HG02759 (cell line): ENCODE data around the gene ZBTB46.

Source experiments
- ATAC-seq: cut with Tn5 transposase; IDR thresholded peaks from one replicate; pipeline ENCODE4 v1.9.1; 2021; ENCODE audit warnings: mild to moderate bottlenecking, moderate library complexity; ENCODE audit not compliant: unreplicated experiment

Gene ZBTB46

DNA sequence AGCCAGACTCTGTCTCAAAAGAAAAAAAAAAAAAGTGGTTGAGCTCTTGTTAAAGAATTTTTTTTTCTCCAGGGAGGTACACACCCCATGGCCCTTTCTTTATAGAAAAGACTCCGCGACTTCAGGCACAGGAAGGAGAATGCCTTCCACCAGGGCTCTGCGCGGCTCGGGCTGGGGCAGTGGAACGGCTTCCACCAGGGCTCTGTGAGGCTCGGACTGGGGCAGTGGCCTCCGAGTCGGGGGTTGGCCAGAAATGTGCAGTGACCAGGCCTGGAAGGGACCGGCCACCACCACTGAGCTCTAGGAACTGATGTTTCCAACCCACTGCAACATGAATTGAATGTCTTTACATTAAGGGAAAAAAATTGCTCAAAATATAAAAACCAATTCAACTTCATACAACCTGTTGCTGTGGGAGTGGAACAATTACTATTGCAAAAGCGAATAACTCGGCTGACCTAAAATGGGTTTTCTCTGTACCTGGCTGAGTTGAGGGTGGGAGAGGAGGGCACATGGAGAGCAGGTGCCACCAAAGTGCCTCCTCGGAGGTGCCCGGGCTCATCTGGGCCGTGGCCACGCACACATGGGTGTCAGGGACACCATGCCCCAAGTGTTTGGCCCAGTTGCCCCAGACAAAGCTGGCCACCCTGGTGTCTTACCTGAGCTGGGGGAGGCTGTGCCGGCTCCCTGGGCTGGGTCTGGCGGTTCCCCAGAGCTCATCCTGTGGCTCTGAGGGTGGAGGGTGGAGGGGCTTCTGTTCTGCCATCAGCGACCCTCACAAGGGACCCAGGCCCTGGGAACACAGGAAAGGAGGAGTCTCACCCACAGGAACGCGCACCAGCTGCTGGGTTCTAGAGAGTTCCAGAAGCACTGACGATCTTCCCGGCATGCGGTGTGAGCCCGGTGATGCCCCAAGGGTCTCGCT lies 62.2 kb downstream of the ZBTB46 start:
- no peak for ATAC-seq

DNA sequence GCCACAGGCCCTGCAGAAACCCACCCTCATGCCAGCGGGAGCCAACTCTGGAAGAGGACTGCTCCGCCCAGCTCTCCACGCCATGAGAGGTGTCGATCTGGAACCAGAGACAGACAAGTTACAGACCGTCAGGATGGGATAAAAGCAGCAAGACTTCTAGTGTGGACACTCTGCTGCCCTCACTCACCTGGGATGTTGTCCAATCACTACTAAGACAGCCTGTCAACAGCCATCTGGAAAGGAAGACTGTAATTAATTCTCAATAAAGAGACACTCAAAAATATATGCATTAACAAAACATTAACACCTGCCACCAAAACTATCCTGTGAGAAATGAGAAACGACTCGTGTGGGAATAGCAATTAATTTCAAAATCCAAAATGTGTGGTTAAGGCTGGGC lies 63.2 kb downstream of the ZBTB46 start:
- ATAC-seq, result no peak

DNA sequence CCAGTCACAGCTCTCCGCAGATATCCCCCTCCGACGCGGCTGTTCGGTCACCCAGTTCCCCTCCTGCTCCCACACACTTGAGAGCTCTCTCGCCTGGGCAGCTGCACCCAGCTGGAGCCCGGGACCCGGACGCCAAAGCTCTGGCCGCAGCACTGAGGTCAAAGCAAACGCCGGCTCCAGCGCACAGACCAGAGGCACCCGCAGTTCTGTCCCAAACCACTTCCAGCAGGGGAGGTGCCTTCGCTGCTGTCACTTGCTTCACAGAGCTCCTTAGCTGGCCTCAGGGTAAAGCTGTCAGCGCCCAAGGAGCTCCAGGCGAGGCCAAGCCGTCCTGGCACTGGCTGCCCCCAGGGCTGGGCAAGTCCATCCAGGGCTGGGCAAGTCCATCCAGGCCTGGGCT lies 63.6 kb downstream of the ZBTB46 start:
- ATAC-seq, result no peak

DNA sequence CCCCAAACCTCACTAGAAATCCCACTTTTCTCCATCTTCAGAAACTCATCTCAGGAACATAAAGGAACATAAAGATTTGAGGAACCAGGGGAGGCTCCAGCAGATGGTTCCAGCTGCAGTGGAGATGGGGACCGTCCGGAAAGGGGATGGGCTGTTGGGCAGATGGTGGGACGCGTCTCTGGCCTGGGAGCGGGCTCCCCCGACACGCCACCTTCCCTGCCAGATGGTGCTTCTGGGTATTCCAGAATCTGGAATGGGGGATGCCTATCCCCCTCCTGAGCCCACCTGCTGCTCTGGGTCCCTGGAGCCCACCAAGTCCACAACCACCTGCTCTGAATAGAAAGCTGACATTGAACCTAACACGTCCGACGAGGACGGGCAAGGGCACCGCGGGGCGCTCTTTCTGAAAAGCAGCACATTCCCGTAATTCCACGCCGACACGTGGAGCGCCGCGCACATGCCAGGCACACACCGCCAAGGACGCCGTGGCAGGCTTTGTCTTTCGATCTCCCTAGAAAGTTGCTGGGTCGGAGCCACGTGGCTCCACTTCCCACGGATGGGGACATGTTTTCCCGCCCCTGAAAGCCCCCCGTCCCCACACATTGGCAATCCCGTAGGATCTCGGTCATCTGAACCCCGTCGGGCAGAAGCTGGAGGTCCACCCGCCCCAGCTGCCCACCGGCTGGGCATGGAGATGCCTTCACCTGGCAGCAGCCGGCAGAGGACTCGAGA lies 64.2 kb downstream of the ZBTB46 start:
- no peak for ATAC-seq

DNA sequence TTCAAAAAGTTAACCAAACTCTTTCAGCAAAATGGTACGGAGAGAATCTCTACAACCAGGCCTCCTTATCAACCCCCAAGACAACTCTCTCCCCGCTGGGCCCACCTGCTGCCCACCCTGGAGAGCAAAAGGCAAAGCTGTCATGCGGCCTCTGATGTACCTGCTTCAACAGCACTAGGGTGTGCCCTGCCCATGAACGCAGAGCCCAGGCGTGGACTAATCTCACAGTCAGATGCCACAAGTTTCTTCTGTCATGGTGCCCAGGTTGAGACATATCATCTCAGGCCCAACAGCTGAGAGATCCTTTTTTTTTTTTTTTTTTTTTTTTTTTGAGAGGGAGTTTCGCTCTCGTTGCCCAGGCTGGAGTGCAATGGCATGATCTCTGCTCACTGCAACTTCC lies 65.2 kb downstream of the ZBTB46 start:
- ATAC-seq, result no peak

DNA sequence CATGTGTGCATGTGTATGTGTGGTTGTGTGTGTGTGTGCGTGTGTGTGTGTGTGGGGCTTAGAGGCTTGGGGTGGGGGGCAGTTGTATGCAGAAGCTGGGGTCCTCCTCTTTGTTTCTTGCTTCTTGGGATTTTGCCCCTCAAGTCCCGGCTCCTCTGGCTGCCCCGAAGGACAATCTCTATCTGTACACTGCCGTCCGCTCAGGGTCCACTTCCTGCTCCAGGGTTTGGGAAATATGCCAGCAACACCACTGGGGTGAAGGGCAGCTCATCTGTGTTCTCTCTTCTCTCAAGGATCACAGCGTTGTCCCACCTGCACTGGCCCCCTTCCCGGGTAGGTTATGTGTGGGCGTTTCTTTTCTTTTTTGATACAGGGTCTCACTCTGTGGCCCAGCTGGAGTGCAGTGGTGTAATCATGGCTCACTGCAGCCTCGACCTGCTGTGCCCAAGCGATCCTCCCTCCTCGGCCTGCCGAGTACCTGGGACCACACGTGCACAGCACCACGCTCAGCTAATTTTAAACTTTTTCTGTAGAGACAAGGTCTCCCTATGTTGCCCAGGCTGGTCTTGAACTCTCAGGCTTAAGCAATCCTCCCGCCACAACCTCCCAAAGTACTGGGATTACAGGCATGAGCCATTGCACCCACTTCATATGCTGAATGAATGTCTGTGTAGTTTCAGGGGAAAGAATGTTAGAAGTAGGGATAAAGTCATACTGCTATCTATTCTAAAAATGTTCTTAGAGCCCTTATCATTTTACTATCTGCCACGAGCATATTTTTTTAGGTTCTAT lies 65.8 kb downstream of the ZBTB46 start:
- no peak for ATAC-seq

DNA sequence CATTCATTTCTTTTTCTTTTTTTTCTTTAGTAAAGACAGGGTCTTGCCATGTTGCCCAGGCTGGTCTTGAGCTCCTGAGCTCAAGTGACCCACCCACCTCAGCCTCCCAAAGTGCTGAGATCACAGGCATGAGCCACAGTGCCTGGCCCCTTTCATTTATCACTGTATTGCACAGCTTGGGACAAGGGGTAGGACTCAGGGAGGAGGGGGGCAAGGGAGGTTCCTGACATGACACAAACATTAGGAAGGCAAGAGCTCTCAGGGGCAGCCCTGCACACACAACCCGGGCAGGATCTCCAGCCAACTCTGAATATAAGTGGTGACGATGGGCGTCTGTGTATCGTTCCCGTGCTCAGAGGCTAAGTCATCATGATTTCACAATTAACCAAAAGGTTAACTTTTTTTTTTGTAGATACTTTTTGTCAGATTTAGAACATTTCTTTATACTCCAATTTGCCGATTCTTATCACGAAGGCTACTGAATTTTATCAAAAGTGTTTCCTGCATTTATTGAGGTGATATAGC lies 71.6 kb downstream of the ZBTB46 start:
- no peak for ATAC-seq

DNA sequence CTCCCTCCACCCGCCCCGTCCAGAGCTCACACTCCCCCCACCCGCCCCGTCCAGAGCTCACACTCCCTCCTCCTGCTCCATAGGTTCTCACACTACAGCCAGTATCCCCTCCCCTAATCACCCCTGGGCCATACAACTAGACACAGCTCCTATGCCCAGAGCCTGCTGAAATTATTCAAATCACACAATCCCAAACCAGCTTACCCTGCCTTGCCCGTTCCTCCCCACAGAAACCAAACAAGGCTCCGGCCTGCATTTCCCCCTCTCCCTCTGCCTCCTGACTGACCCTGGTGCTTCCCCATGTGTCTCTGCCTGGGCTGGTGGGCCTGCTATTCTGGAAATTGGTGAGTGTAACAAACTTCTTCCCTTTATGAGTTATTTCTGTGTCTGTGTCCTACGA lies 72.9 kb downstream of the ZBTB46 start:
- ATAC-seq, result no peak

DNA sequence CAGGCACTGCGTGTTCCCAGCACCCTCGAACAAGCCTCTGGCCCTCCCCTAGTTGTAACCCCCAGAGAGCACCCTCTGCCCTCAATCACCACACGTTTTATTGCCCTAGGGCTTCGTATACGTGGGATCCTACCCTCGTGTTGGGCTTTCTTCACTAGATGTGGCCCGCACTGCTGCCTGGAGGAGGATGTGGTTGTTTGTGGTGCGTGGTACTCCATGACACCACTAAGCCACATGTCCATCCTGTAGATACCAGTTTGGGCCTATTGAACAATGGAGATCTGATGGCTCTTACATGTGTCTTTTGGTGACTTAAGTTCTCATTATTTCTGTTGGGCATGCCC lies 74.4 kb downstream of the ZBTB46 start:
- no peak for ATAC-seq

DNA sequence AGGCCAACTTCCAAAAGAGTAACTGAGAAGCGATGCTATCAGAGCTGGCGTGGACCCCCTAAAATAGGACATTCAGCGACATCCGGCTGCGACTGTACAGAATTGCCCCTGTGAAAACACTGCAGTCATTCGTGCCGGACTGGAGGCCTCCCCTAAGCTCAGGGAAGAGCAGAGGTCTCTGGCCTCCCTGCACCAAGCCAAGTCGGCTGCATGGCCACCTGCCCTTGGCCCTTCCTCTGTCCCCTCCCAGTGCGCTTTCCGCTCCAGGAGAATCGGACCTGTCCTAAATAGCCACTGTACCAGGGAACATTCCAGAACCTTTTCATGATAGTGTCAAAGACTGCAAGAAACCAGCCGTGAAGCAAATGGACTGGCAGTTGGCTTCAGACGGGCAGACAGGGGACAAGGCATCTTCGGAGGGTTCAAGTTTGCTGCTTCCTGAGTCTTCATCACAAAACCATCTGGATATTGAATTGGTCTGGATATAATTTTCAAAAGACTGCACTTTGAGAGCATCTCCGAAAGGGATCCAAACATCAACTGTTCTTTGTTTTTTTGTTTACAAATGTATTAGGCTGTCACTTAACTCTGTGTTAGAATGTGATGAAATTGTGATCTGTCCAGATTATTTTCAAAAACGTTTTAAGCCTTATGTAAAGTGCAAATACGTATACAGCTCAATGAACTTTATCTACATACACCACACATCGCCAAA lies 75.0 kb downstream of the ZBTB46 start:
- no peak for ATAC-seq

DNA sequence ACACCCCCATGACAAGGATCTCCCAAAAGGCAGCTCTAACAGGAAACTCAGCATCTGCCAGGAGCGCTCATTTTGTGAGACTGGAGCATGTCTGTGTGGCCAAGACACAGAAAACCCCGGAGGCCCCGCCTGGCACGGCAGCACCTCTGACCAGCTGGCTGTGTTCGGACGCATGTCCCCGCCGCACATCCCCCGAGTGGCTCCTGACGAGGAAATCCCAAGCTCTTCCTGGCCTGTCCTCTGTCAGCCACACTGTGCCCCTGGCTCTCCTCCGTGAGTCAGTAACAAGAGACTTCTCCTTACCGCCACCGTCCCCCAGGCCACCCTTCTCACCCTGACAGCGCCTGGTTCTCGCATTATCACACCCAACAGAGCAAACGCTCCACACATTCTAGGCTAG lies 77.1 kb downstream of the ZBTB46 start:
- ATAC-seq, result no peak

DNA sequence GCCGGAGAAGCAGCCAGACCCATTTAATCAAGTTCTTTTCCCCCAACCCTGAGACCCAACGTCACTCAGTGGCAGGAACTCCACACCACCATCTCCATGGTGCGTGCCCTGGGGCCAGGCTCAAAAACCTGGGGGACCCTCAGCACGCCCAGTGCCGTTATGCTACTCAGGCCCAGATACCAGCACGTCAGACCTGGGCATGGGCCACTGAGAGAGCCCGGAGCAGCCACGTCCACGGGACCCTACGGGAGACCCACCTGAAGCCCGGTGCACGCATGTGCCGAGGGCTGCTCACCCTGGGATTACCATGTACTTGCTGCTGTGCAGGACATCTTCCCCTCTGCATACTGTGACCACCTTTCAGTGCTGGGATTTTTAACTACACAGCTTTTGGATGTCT lies 77.7 kb downstream of the ZBTB46 start:
- no peak for ATAC-seq

DNA sequence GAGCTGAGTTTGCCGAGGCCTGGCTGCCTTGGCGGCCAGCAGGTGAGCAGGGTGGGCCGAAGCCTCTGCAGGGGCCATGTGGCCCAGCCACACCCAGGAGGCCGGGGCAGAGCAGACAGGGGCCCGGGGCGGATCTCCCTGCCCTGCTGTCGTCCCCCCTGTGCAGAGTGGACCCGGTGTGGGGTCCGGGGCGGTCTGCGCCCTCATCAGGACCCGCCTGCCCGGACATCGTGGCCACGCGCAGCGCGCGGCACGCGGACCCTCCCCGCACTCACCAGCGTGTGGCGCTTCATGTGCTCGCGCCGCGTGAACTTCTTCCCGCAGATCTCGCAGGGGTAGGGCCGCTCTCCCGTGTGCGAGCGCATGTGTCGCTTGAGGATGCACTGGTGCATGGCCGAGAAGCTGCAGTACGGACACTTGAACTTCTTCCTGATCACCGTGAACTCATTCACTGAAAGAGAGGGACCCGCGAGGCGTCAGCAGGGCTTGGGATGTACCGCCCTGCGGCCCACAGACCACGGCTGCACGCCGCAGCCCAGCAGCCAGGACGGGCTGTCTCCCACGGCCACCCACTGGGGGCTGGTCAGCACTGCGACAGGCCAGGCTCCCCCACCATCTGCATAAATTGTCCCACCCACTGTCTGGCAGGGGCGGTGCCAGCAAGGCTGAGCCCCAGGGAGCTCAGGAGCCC lies 78.5 kb downstream of the ZBTB46 start:
- no peak for ATAC-seq

DNA sequence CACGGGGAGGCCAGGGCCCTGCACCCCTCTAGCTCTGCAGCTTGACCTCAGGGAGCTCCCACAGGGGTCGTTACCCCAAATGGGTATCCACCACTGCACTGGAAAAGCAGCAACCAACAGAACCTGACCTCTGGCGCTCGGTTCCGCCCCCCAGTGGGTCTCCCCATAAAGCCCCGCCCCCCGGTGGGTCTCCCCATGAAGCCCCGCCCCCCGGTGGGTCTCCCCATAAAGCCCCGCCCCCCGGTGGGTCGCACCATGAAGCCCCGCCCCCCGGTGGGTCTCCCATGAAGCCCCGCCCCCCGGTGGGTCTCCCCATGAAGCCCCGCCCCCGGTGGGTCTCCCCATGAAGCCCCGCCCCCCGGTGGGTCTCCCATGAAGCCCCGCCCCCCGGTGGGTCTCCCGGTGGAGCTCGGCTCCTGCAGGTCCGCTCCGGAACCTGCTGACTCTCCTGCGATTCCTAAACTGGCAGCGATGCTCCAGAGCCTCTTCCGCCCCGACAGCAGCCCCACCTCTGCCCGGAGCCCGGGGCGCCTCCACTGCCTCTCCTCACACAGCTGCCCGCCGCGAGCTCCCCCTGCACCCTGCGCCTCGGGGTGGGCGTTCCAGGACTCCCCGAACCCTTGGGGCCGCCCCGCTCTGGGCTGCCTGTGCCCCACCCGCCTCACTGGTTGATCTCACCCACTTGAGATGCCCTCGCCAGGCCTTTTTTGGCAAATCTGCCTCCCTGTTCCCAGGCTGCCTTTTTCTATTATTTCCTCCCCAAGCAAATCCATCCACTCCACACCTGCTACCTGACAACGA lies 79.4 kb downstream of the ZBTB46 start:
- no peak for ATAC-seq

DNA sequence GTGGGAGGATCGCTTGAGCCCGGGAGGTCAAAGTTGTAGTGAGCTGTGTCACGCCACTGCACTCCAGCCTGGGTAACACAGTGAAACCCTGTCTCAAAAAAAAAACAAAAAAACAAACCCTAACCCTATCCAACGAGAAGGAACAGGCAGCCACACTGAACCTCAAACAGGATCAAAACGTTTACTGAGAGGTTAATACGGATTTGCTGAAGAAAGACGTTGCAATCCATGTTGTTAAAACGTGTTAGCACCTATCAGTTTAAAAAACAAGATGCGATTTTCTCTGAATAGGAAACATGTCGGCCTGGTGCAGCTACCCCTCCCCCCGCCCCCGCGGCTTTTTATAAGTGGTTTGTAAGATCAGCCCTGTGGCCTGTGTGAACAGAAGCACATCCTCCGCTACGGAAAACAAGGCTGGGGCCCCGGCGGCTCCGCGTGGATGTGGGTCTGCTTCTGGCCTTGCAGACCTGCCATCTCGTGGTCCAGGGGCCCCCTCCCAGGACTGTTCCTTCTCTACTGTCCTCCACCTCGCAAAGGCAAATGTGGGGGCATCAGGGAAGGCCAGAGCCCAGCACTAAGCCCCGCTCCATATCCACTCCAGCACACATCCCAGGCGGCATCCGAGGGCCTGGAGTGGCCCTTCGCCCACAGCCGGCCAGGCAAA lies 80.1 kb downstream of the ZBTB46 start:
- ATAC-seq, result no peak

DNA sequence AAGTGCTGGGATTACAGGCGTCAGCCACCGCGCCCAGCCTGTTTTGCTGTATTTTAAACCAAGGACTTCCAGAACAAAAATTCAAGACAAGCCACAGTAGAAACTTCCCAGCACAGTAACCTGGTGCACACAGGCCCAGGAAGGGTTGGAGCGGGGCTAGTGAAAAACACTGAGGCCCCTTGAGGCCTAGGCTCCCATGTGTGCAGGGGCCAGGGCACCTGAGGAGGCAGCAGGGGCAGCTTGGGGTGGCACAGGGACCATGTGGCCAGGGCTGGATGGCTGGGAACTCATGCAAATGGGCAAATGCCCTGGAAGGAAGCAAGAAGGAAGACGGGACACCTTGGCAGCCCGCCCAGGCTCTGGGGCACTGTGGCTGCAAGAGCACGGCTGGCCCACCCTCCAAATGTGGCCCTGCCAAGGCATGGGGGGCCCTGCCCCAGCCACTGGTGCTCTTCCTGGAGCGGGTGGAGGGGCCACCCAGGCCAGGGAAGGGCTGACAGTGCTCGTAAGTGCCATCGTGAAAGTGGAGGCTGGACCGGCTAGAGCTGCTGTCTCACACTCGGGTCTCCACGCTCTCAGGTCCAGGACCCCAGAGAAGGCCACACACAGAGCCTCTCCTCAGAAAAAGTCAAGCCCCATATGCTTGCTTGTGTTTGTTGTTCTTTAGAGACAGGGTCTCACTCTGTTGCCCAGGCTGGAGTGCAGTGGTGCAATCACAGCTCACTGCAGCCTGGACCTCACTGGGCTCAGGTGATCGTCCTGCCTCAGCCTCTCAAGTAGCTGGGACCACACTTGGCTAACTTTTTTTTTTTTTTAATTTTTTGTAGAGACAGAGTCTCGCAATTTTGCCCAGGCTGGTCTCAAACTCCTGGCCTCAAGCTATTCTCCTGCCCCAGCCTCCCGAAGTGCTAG lies 81.2 kb downstream of the ZBTB46 start:
- ATAC-seq, result no peak

DNA sequence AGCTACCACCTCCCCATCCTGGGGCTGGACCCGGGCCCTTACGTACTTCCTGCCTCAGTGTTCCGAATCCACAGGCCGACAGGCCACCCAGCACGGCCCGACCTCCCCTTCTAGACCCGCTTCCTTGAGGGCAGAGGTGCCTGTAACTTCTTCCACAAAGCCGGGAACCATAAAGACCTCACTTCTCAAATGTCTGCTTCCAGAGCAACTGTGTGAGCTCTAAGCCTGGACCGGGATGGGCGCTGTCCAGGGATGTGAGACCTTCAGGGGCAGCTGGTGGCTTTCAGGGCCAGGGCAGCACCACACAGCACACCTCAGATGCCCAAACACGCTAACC lies 82.2 kb downstream of the ZBTB46 start:
- no peak for ATAC-seq
